Left ventricle myocardium inferior (tissue), 1 donor: ENCODE data around the gene STX8. TPM values are rescaled to one million over a fixed set of nuclear protein-coding genes. Genes with fewer than 3 reads are reported as not detected.

ENCODE experiments used
- DNase-seq: peaks from one replicate; pipeline ENCODE4 v3.0.0-alpha.2; 2020
- H3K27ac ChIP-seq: fragments of 200-600 bp; replicated peaks from 2 replicates; pipeline ENCODE4 v1.8.0; 2021
- H3K27me3 ChIP-seq: fragments of 200-600 bp; 2 replicates; pipeline ENCODE4 v1.8.0; 2021; ENCODE audit warnings: low read depth
- H3K36me3 ChIP-seq: fragments of 200-600 bp; 2 replicates; pipeline ENCODE4 v1.8.0; 2021
- H3K4me1 ChIP-seq: fragments of 200-600 bp; 2 replicates; pipeline ENCODE4 v1.8.0; 2021
- H3K4me3 ChIP-seq: fragments of 200-600 bp; 2 replicates; pipeline ENCODE4 v1.8.0; 2021; ENCODE audit warnings: mild to moderate bottlenecking, moderate library complexity
- H3K9me3 ChIP-seq: fragments of 200-600 bp; replicated peaks from 2 replicates; pipeline ENCODE4 v1.8.0; 2021
- intact Hi-C: fragments of 100-400 bp; cut with micrococcal nuclease; formaldehyde crosslinking; loops from one replicate; pipeline ENCODE4 v1.11.0; 2022
- total RNA-seq: library from RNA; stranded (reverse); fragmentation: NEBNext Ultra II Directional; extraction: Animal tissue kit (Norgen Biotek cat#: 25700); gene quantifications from one replicate; pipeline ENCODE4 v1.2.1, GENCODE V29; 2021
- TF ChIP-seq, protein P1 (sequence below): fragments of 200-600 bp; IDR thresholded peaks from 2 replicates; pipeline ENCODE4 v1.8.0; 2021; ENCODE audit warnings: antibody characterized with exemption, mild to moderate bottlenecking, borderline replicate concordance
- donor health status: DM: no; HTN: yes; CAD: no; lungs with severe emphysema.

Gene STX8
- total RNA-seq, 1 donor from 2014 or later: 61.3 TPM

DNA sequence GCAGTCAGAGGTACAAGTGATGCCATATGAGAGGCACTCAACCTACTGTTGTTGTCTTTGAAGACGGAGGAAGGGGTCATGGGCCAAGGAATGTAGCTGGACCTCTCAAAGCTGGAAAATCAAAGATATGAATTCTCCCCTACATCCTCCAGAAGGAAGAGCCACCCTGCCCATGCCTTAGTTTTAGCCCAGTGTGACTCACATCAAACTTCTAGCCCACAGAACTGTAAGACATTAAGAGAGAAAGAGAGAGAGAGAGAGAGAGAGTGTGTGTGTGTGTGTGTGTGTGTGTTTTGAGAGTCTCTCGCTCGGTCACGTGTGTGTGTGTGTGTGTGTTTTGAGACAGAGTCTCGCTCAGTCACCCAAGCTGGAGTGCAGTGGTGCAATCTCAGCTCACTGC, 87.1 kb downstream of the STX8 start:
- no peak for DNase-seq
- H3K27me3 ChIP-seq: no peaks in the 10 kb centered on the region
- no peak overlapping the region for H3K4me3 ChIP-seq
- intact Hi-C loops: no loop called here
- peaks cover 7% of the 10 kb centered on the region for H3K9me3 ChIP-seq
- peaks cover 28% of the 10 kb centered on the region for H3K36me3 ChIP-seq
- H3K4me1 ChIP-seq: no peaks in the 10 kb centered on the region
- no peak overlapping the region for H3K27ac ChIP-seq
- TF ChIP-seq, protein P1, sequence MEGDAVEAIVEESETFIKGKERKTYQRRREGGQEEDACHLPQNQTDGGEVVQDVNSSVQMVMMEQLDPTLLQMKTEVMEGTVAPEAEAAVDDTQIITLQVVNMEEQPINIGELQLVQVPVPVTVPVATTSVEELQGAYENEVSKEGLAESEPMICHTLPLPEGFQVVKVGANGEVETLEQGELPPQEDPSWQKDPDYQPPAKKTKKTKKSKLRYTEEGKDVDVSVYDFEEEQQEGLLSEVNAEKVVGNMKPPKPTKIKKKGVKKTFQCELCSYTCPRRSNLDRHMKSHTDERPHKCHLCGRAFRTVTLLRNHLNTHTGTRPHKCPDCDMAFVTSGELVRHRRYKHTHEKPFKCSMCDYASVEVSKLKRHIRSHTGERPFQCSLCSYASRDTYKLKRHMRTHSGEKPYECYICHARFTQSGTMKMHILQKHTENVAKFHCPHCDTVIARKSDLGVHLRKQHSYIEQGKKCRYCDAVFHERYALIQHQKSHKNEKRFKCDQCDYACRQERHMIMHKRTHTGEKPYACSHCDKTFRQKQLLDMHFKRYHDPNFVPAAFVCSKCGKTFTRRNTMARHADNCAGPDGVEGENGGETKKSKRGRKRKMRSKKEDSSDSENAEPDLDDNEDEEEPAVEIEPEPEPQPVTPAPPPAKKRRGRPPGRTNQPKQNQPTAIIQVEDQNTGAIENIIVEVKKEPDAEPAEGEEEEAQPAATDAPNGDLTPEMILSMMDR: no peak

GRCh38 chr17:9487406-9487805, 88.2 kb downstream of the STX8 start:
- peaks cover 5% of the 10 kb centered on the region for H3K9me3 ChIP-seq
- TF ChIP-seq, protein P1: no peak
- H3K36me3 ChIP-seq: peaks cover 32% of the 10 kb centered on the region
- no peaks in the 10 kb centered on the region for H3K4me1 ChIP-seq
- intact Hi-C loops: no loop called here
- H3K27ac ChIP-seq: no peak overlapping the region
- H3K4me3 ChIP-seq: no peak overlapping the region
- no peaks in the 10 kb centered on the region for H3K27me3 ChIP-seq
- no peak for DNase-seq

GRCh38 chr17:9484789-9485188, 90.8 kb downstream of the STX8 start:
- H3K9me3 ChIP-seq: no peaks in the 10 kb centered on the region
- intact Hi-C loops: no loop called here
- H3K36me3 ChIP-seq: peaks cover 11% of the 10 kb centered on the region
- no peak overlapping the region for H3K27ac ChIP-seq
- TF ChIP-seq, protein P1: no peak
- no peak overlapping the region for H3K4me3 ChIP-seq
- H3K4me1 ChIP-seq: no peaks in the 10 kb centered on the region
- no peak for DNase-seq
- no peaks in the 10 kb centered on the region for H3K27me3 ChIP-seq

GRCh38 chr17:9479964-9480363, 95.7 kb downstream of the STX8 start:
- H3K4me3 ChIP-seq: no peak overlapping the region
- no peaks in the 10 kb centered on the region for H3K9me3 ChIP-seq
- TF ChIP-seq, protein P1: no peak
- H3K36me3 ChIP-seq: peaks cover 9% of the 10 kb centered on the region
- H3K27ac ChIP-seq: no peak overlapping the region
- intact Hi-C loops: no loop called here
- DNase-seq: no peak
- H3K27me3 ChIP-seq: no peaks in the 10 kb centered on the region
- H3K4me1 ChIP-seq: peaks cover 4% of the 10 kb centered on the region

DNA sequence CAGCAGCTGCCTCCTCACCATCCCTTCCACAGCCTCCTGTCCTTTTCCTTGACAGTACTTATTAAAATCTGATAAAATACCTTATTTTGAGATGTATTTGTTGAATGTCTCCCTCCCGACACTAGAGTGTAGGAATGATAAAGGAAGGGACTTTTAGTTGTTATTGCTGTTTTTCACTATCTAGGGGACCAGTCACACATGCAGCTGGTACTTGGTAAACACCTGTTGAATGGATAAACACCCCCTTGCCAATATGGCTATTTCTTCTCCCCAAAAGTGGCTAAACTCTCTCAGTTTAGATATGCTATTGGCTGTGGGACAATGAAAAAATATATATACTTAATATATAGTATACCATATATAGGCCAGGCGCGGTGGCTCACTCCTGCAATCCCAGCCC, 96.7 kb downstream of the STX8 start:
- no peaks in the 10 kb centered on the region for H3K9me3 ChIP-seq
- no peak overlapping the region for H3K27ac ChIP-seq
- TF ChIP-seq, protein P1: no peak
- peaks cover 9% of the 10 kb centered on the region for H3K36me3 ChIP-seq
- intact Hi-C loops: no loop called here
- H3K4me3 ChIP-seq: no peak overlapping the region
- peaks cover 8% of the 10 kb centered on the region for H3K4me1 ChIP-seq
- H3K27me3 ChIP-seq: no peaks in the 10 kb centered on the region
- no peak for DNase-seq
